K562 (cell line): Measurements from ENCODE around the gene UTP25. TPM values are rescaled to one million over a fixed set of nuclear protein-coding genes. Genes with fewer than 3 reads are reported as not detected.

ENCODE experiments used
- ATAC-seq: fragments of 200-7000 bp; cut with Tn5 transposase; 3 replicates; pipeline ENCODE4 v1.9.1; 2020; ENCODE audit warnings: moderate library complexity
- BruUV-seq: library from RNA; stranded (reverse); fragments of 400-500 nt; replicated peaks from 2 replicates; lab custom pipeline; 2021; lab: Mats Ljungman, UMichigan
- CTCF ChIA-PET: fragments of 300-600 bp; formaldehyde crosslinking; extraction: SDS; loops from one replicate; lab custom pipeline; 2021; ENCODE audit warnings: low intra/inter-chr PET ratio; lab: Yijun Ruan, JAX
- POLR2A ChIA-PET: fragments of 300-600, 350-650 bp; sonication (Branson Sonifier 250); formaldehyde crosslinking; extraction: SDS; loops from one replicate; lab custom pipeline; 2021; ENCODE audit warnings: antibody characterized with exemption, inconsistent platforms; lab: Yijun Ruan, JAX
- DNase-seq, 4 experiments: peaks; one replicate each; pipeline versions ENCODE4 v3.0.0 to v3.0.0-alpha.2; 2011 to 2018; ENCODE audit warnings: low spot score in 3 of 4, mixed read lengths in 3 of 4; ENCODE audit errors: extremely low read depth in 1 of 4
- FAIRE-seq: peaks from 2 replicates; lab custom pipeline; 2011; peaks lifted over from hg19 to GRCh38; lab: Jason Lieb, UNC
- H2AFZ ChIP-seq: 2 replicates; pipeline ENCODE4 v1.6.0; 2011; ENCODE audit warnings: low read depth, low read length, control low read depth, inconsistent platforms
- H3K27ac ChIP-seq: fragments of 200-600 bp; 3 replicates; pipeline ENCODE4 v1.8.0; 2011; ENCODE audit warnings: low read depth, mild to moderate bottlenecking, control low read depth, inconsistent platforms, low read length, moderate library complexity, mixed read lengths; ENCODE audit errors: extremely low read depth
- H3K27me3 ChIP-seq, 2 experiments: fragments of 300-600 bp in 1 of 2; 2 replicates in 1 of 2; 3 replicates in 1 of 2; pipeline versions ENCODE4 v1.6.0 to v1.8.0; 2011; ENCODE audit warnings: inconsistent platforms in 2 of 2, low read length in 2 of 2, mild to moderate bottlenecking in 1 of 2, mixed read lengths in 1 of 2, moderate library complexity in 1 of 2; ENCODE audit not compliant: control insufficient read depth in 2 of 2, insufficient read depth in 2 of 2
- H3K36me3 ChIP-seq: fragments of 300-600 bp; 3 replicates; pipeline ENCODE4 v1.8.0; 2011; ENCODE audit warnings: mild to moderate bottlenecking, low read length, inconsistent platforms; ENCODE audit not compliant: control insufficient read depth, insufficient read depth
- H3K4me1 ChIP-seq, 2 experiments: fragments of 200-600 bp in 1 of 2; replicated peaks in 1 of 2; 2 replicates in 1 of 2; 3 replicates in 1 of 2; pipeline versions ENCODE4 v1.5.1 to v1.8.0; 2011; ENCODE audit warnings: inconsistent platforms in 2 of 2, low read length in 2 of 2, mild to moderate bottlenecking in 1 of 2, mixed read lengths in 1 of 2, moderate library complexity in 1 of 2; ENCODE audit not compliant: control insufficient read depth in 2 of 2, insufficient read depth in 2 of 2
- H3K4me2 ChIP-seq: 2 replicates; pipeline ENCODE4 v1.6.1; 2011; ENCODE audit warnings: low read length, control low read depth, inconsistent platforms, mixed read lengths; ENCODE audit not compliant: insufficient read depth
- H3K4me3 ChIP-seq: fragments of 200-600 bp; sonication (generic), shearing (Covaris generic); 2 replicates; pipeline ENCODE4 v1.5.1; 2016; ENCODE audit warnings: control low read depth, inconsistent platforms
- H3K79me2 ChIP-seq: fragments of 200-600 bp; 3 replicates; pipeline ENCODE4 v1.8.0; 2011; ENCODE audit warnings: low read length, inconsistent platforms; ENCODE audit not compliant: control insufficient read depth, insufficient read depth
- H3K9ac ChIP-seq, 2 experiments: 2 replicates each; pipeline versions ENCODE4 v1.6.0 to v1.6.1; 2011; ENCODE audit warnings: low read depth in 2 of 2, low read length in 2 of 2, control low read depth in 1 of 2, inconsistent platforms in 1 of 2, mild to moderate bottlenecking in 1 of 2, mixed read lengths in 1 of 2; ENCODE audit not compliant: insufficient read depth in 1 of 2
- H3K9me1 ChIP-seq: one replicate; pipeline ENCODE4 v1.6.0; 2011; ENCODE audit warnings: inconsistent platforms, mild to moderate bottlenecking, low read length, moderate library complexity; ENCODE audit not compliant: control insufficient read depth, insufficient read depth
- H3K9me3 ChIP-seq: replicated peaks from 2 replicates; pipeline ENCODE4 v1.5.1; 2011; ENCODE audit warnings: low read depth, low read length, inconsistent platforms; ENCODE audit not compliant: control insufficient read depth, insufficient read depth
- H4K20me1 ChIP-seq: replicated peaks from 2 replicates; pipeline ENCODE4 v1.6.1; 2011; ENCODE audit warnings: low read length, inconsistent platforms, mixed read lengths; ENCODE audit not compliant: control insufficient read depth, insufficient read depth
- BDP1 ChIP-seq: IDR thresholded peaks from 3 replicates; pipeline ENCODE4 v1.6.1; 2011; ENCODE audit not compliant: insufficient read length, insufficient read depth
- DEAF1 ChIP-seq: fragments of 450-650 bp; formaldehyde crosslinking; IDR thresholded peaks from 2 replicates; pipeline ENCODE4 v1.4.0; 2020; ENCODE audit warnings: mild to moderate bottlenecking, moderate library complexity
- JUND ChIP-seq, 2 experiments: IDR thresholded peaks; 2 replicates in 1 of 2; 3 replicates in 1 of 2; pipeline ENCODE4 v1.6.1; 2011; ENCODE audit warnings: borderline replicate concordance in 2 of 2, low read depth in 2 of 2, low read length in 2 of 2, improper control_type of control experiment in 1 of 2, missing biosample characterization in 1 of 2, missing genetic modification characterization in 1 of 2, missing genetic modification reagents in 1 of 2
- KDM5B ChIP-seq: fragments of 200-600 bp; sonication (generic); IDR thresholded peaks from 2 replicates; pipeline ENCODE4 v1.6.1; 2012; ENCODE audit warnings: low read depth, mild to moderate bottlenecking, moderate library complexity, low read length, control low read depth, inconsistent platforms; ENCODE audit not compliant: insufficient replicate concordance
- MED1 ChIP-seq: sonication (generic); formaldehyde crosslinking; IDR thresholded peaks from 2 replicates; pipeline ENCODE4 v1.8.1; 2023; ENCODE audit warnings: missing genetic modification reagents, borderline replicate concordance
- MYBL2 ChIP-seq, 2 experiments: fragments of 450-650 bp in 1 of 2; sonication (generic) in 1 of 2; formaldehyde crosslinking in 1 of 2; IDR thresholded peaks; 2 replicates each; pipeline versions ENCODE4 v1.6.1 to v1.8.1; 2017 to 2022; ENCODE audit warnings: borderline replicate concordance in 1 of 2, inconsistent platforms in 1 of 2, low read depth in 1 of 2, mild to moderate bottlenecking in 1 of 2, missing genetic modification reagents in 1 of 2, moderate library complexity in 1 of 2
- REST ChIP-seq, 2 experiments: fragments of 450-650 bp; formaldehyde crosslinking in 1 of 2; IDR thresholded peaks; 2 replicates each; pipeline versions ENCODE4 v1.4.0 to v1.6.1; 2014 to 2020; ENCODE audit warnings: mild to moderate bottlenecking in 2 of 2, borderline replicate concordance in 1 of 2, low read depth in 1 of 2
- SMC3 ChIP-seq: conservative IDR thresholded peaks from 2 replicates; pipeline ENCODE4 v1.6.1; 2011; ENCODE audit warnings: low read depth, low read length, improper control_type of control experiment; ENCODE audit not compliant: insufficient read depth
- ZNF507 ChIP-seq: conservative IDR thresholded peaks from 2 replicates; pipeline ENCODE4 v1.6.1; 2017; ENCODE audit warnings: missing genetic modification characterization, missing compliant biosample characterization
- WGBS: fragments of 100-300 bp; shearing (Covaris generic); methylation state at CpG from one replicate; pipeline ENCODE4 v1.1.6; 2016; ENCODE audit warnings: low coverage, mixed read lengths; ENCODE audit not compliant: insufficient coverage; ENCODE audit errors: missing lambda C conversion rate; 5-methylcytosine and 5-hydroxymethylcytosine counted together
- in situ Hi-C: fragments of 300-500 bp; cut with MboI; formaldehyde crosslinking; loops from 4 replicates; pipeline ENCODE4 v1.15.0; 2018; ENCODE audit warnings: inconsistent platforms, mixed read lengths
- intact Hi-C: fragments of 100-400 bp; cut with micrococcal nuclease; formaldehyde crosslinking; loops from 2 replicates; pipeline ENCODE4 v1.14.2; 2022
- polyA plus RNA-seq, 8 experiments: library from polyadenylated mRNA; depleted of rRNA in 4 of 8; stranded (reverse) in 5 of 8; unstranded in 3 of 8; fragments of >200 nt; fragmentation: Nextera tagmentation in 2 of 8; fragmentation: Illumina TruSeq in 1 of 8; extraction: Ambion mirVana in 2 of 8; extraction: Trizol in 1 of 8; gene quantifications; 2 replicates each; pipeline versions ENCODE4 v1.2.1 to v1.2.3, GENCODE V29; 2011 to 2014; ENCODE audit warnings: inconsistent platforms in 1 of 8, missing spikeins in 1 of 8
- total RNA-seq, 7 experiments: library from RNA; depleted of rRNA in 6 of 7; stranded (reverse); fragments of >200 nt in 6 of 7; fragmentation: Illumina TruSeq in 2 of 7; extraction: Trizol in 2 of 7; gene quantifications; 2 replicates each; pipeline versions ENCODE4 v1.2.1 to v1.2.3, GENCODE V29; 2011 to 2021; ENCODE audit warnings: low replicate concordance in 1 of 7

The UTP25 gene
- total and polyA plus RNA-seq, 9 of the 15 experiments (the other 6 are each of a cell fraction or from before 2014, with no cell fraction given): 5.7 to 17.6 (median 12.0) TPM

- peak; percentile 94 for FAIRE-seq
- no TSS peak for BruUV-seq
- in situ Hi-C loops (loop anchor here (25.0 kb wide), 1 partner anchor 1277 kb away; the partner anchor contains the start of gene KCNH1), intact Hi-C loops (loop anchor here (1.0 to 5.0 kb wide), 4 partner anchors 40 to 451 kb away; no protein-coding TSS in a partner anchor)
- no peaks in the 10 kb centered on the region for H3K79me2 ChIP-seq
- peaks cover 2 to 14% of the 10 kb centered on the region in 2 experiments; a peak in 3 of 5 replicates for H3K27me3 ChIP-seq
- peak; percentile 84 to 92 (median 91) for DNase-seq
- no peaks in the 10 kb centered on the region for H3K36me3 ChIP-seq
- H3K9me3 ChIP-seq: no peaks in the 10 kb centered on the region
- H3K9ac ChIP-seq: no peak overlapping the region
- H3K4me2 ChIP-seq: no peak overlapping the region
- ChIA-PET POLR2A (interaction anchor here (0.6 to 0.9 kb wide), 2 partner anchors 28 to 32 kb away, joined by 3 read pairs; partner anchors contain the start of gene UTP25), CTCF (interaction anchor here (0.5 to 5.0 kb wide), 10 partner anchors 10 to 1274 kb away, joined by 3 to 68 read pairs (median 4); no protein-coding TSS in a partner anchor)
- no peaks in the 10 kb centered on the region for H4K20me1 ChIP-seq
- no peaks in the 10 kb centered on the region for H3K4me1 ChIP-seq
- H3K9me1 ChIP-seq: no peaks in the 10 kb centered on the region
- ATAC-seq: peak; percentile 99
- no peak overlapping the region for H3K27ac ChIP-seq
- WGBS: 6% methylated on average over 7 of the region's 7 CpGs
- no peak overlapping the region for H3K4me3 ChIP-seq
- no peak overlapping the region for H2AFZ ChIP-seq
- TF ChIP-seq MED1: no peak
- no peak for TF ChIP-seq MYBL2 (IDR thresholded peaks at IDR 0.05; ENCODE audit: low read depth)
- TF ChIP-seq MYBL2 (CRISPR knock-in tag; IDR thresholded peaks at IDR 0.05; ENCODE audit: borderline replicate concordance): no peak
- peak; percentile 90 for TF ChIP-seq DEAF1 (CRISPR knock-in tag)
- no peak for TF ChIP-seq BDP1
- peak; percentile 90 for TF ChIP-seq SMC3
- no peak for TF ChIP-seq ZNF507 (tag)
- TF ChIP-seq KDM5B: no peak
- peak; percentile 20; the same call in 1 of the 2 replicates for TF ChIP-seq JUND (IDR thresholded peaks at IDR 0.05; ENCODE audit: borderline replicate concordance, low read depth, low read length)
- no peak for TF ChIP-seq JUND (tag; IDR thresholded peaks at IDR 0.05; ENCODE audit: borderline replicate concordance, low read depth, low read length)
- peak; percentile 79; the same call in 1 of the 2 replicates for TF ChIP-seq REST (IDR thresholded peaks at IDR 0.05; ENCODE audit: borderline replicate concordance)
- TF ChIP-seq REST (CRISPR knock-in tag; IDR thresholded peaks at IDR 0.05; ENCODE audit: low read depth): no peak
These were observed 32.6 kb downstream of the UTP25 start for GRCh38 chr1:209860293-209860881.
